CD4-positive, alpha-beta T cell treated with Interleukin-6 at 100 ng/mL for 8 hours (primary cell): ENCODE data around the gene TAF4.
"Not testable (repeated sequence)": the region's sequence is repeated elsewhere in the genome, so short reads cannot be mapped to it uniquely, and the experiment has no call there.

ENCODE experiments used
- DNase-seq: peaks from one replicate; pipeline ENCODE4 v3.0.0-alpha.2; 2020; ENCODE audit warnings: mixed read lengths, low spot score

TAF4 gene

GRCh38 chr20:61958773-61959700 is 106.6 kb downstream of the TAF4 start:
- DNase-seq, result no peak

- DNase-seq, result no peak
Measured at GRCh38 chr20:61957961-61958715, 107.5 kb downstream of the TAF4 start.

GRCh38 chr20:61956396-61957342 is 109.0 kb downstream of the TAF4 start:
- no peak for DNase-seq

DNA sequence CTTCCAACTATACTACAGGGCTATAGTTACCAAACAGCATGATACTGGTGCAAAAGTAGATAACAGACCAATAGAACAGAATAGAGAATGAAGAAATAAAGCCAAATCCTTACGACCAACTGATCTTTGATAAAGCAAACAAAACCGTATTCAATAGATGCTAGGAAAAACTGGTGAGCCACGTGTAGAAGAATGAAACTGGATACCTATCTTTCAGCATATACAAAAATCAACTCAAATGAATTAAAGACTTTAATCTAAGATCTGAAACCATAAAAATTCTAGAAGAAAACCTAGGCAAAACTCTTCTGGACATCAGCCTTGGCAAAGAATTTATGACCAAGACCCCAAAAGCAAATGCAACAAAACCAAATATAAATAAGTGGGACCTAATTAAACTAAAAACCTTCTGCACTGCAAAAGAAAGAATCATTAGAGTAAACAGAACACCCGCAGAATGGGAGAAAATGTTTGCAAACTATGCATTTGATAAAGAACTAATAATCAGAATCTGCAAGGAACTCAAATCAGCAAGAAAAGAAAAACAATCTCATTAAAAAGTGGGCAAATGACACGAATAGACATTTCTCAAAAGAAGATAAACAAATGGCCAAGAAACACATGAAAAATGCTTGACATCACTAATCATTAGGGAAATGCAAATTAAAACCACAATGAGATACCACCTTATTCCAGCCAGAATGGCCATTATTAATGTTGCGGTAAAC is 109.8 kb downstream of the TAF4 start:
- no peak for DNase-seq

DNA sequence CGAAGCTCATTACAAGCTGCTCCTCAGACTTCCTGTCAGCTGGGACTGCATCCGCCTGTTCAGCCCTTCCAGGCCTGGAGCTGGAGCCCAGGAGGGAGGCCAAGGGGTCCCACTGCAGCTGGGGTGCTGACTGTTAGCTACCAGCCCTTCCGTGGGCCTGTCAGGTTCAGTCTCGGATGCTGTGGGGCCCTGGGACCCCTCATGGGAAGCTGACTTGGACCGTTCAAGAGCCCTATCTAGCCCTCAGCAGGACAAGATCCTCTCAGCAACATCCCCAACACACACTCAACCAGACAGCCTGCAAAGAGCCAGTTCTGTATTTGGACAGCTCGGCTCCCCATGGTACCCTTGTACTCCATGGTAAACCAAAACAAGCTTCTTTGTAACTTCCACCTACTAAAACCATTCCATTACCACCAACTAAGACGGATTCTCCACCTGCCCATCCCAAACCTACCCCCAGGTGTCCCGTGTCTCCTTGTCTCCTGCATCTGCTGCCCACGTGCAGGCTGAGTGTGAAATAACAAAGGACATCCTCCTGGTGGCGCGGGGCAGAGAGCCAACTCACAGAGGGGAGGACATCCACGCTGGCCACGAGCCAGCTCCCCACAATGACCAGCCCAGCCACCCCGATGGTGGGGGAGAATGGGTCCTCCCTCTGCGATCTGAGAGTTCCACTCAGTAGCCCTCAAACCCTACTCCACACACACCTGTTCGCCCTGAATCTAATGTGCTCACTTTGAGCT is 111.2 kb downstream of the TAF4 start:
- no peak for DNase-seq

- DNase-seq, result no peak
Measured at GRCh38 chr20:61953037-61954021, 112.4 kb downstream of the TAF4 start.

DNA sequence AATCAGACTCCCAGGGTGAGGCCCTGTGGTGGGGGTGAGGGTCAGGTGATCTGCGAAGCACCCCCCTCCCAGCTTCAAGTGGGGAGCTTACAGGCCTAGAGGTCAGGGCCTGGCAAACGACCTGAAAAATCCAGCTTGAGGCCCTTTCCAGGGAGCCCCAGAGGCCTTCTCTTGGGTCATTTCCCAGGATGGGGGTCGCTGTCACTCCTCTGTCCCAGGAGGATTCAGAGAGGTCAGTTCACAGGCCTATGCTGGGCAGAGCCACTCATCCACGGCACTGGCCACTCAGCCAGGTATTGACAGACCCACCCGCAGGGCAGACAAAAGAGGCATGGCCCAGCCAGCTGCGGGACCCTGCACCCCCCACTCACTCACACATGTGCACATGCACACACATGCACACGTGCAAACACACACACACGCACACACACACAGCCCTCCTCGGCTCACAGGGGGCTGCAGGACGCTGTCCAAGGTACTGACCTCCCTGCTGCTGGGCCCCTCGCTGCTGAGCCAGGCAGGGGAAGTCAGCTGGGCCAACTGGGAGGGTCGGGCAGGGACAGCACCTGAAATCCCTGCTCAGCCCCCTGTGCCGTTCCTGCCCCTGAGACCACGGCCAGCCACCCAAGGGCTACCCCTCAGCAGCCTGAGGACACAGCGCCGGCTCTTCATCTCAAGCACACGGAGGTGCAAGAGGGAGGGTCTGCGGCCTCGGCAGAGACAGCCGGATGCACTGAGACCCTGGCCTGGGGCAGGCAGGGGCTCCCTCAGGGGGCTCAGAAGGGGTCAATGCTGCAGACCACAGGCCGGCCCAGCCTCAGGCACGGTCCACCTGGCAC is 113.8 kb downstream of the TAF4 start:
- no peak for DNase-seq

DNA sequence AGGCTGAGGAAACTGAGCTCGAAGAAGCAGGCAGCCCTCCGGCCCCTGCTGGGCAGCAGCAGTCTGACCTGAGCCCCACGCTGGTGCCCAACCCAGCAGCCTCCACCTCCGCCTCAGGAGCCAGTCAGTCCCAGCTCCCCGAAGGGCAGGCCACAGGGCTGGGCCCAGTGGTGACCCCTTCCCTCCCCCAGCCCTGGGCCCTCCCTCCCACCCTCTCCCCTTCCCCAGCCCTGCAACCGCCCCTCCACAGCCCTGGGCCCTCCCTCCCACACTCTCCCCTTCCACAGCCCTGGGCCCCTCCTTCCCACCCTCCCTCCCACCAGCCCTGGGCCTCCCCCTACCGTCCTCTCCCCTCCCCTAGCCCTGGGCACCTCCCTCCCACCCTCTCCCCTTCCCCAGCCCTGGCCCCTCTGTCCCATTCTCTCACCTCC is 115.0 kb downstream of the TAF4 start:
- no peak for DNase-seq

- no peak for DNase-seq
Measured at GRCh38 chr20:61949714-61950640, 115.7 kb downstream of the TAF4 start.

DNA sequence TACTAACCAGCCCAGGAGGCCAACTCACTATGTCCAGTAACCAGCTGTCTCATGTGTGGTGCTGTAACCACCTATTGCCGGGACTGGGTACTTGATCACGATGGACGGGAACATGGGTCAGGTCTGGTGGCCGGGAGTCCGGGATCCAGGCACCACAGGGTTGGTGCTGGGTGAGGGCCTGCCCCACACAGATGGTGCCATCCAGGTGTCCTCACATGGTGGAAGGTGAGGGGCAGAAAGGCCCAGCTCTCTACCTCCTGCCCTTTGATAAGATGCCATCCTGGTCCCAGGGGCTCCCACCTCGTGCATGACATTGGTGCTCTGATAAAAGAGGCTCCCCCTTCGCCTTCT is 116.3 kb downstream of the TAF4 start:
- DNase-seq, result no peak

DNA sequence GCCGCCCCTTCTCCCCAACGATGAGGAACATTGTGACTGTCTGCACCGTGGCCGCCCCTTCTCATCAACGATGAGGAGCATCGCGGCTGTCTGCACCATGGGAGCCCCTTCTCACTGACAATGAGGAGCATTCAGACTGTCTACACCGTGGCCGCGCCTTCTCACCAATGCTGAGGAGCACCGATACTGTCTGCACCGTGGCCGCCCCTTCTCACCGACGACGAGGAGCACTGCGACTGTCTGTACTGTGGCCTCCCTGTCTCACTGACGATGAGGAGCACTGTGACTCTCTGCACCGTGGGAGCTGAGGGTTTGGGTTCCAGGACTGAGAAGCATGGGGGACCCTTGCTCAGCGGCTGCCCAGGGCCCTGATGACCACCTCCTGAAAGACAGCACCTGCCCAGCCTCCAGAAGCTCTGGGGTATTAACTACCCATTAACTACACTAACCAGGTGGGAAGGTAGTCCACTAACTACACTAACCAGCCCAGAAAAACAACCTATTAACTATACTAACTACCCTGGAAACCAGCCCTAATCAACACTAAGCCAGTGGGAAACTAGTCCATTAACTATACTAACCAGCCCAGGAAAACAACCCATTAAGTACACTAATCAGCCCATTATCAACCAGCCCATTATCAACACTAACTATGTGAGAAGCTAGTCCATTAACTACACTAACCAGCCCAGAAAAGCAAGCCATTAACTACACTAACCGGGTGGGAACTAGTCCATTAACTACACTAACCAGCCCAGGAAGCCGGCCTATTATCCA is 116.9 kb downstream of the TAF4 start:
- no peak for DNase-seq

GRCh38 chr20:61948056-61948455 is 117.6 kb downstream of the TAF4 start:
- not testable (repeated sequence) for DNase-seq

- DNase-seq, result not testable (repeated sequence)
Measured at GRCh38 chr20:61945495-61945894, 120.2 kb downstream of the TAF4 start.

DNA sequence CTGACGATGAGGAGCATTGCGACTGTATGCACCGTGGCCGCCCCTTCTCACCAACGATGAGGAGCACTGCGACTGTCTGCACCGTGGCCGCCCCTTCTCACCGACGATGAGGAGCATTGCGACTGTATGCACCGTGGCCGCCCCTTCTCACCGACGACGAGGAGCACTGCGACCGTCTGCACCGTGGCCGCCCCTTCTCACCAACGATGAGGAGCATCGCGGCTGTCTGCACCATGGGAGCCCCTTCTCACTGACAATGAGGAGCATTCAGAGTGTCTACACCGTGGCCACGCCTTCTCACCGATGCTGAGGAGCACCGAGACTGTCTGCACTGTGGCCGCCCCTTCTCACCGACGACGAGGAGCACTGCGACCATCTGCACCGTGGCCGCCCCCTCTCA is 120.7 kb downstream of the TAF4 start:
- not testable (repeated sequence) for DNase-seq

- DNase-seq, result no peak
Measured at GRCh38 chr20:61942526-61942925, 123.2 kb downstream of the TAF4 start.

- no peak for DNase-seq
Measured at GRCh38 chr20:61941721-61942405, 123.8 kb downstream of the TAF4 start.
